Right hindlimb (tissue), 1 donor: ENCODE measurements around the gene DMRT1.
"Not testable (repeated sequence)": the region's sequence is repeated elsewhere in the genome, so short reads cannot be mapped to it uniquely, and the experiment has no call there.

ENCODE experiments used
- DNase-seq: peaks from one replicate; pipeline ENCODE4 v3.0.0-alpha.2; 2018

DMRT1 gene

GRCh38 chr9:972501-973294, 131.2 kb downstream of the DMRT1 start:
- no peak for DNase-seq

- no peak for DNase-seq
Measured at GRCh38 chr9:973295-973834, 131.9 kb downstream of the DMRT1 start.

GRCh38 chr9:974031-974995, 132.8 kb downstream of the DMRT1 start:
- no peak for DNase-seq

GRCh38 chr9:974996-975739, 133.7 kb downstream of the DMRT1 start:
- DNase-seq: no peak

- no peak for DNase-seq
Measured at GRCh38 chr9:975740-976257, 134.3 kb downstream of the DMRT1 start.

GRCh38 chr9:976258-976942, 134.9 kb downstream of the DMRT1 start, which contains the start of gene DMRT3:
DMRT3 (plus strand) TSS chr9:976655; CDS start chr9:977002, 347 bp downstream.
- DNase-seq: peak; percentile 50

- DNase-seq: no peak
Measured at GRCh38 chr9:976943-977837, 135.7 kb downstream of the DMRT1 start.

- DNase-seq: no peak
Measured at GRCh38 chr9:977838-978830, 136.6 kb downstream of the DMRT1 start.

GRCh38 chr9:979983-980382, 138.5 kb downstream of the DMRT1 start:
- DNase-seq: no peak

- no peak for DNase-seq
Measured at GRCh38 chr9:980640-981039, 139.1 kb downstream of the DMRT1 start.

GRCh38 chr9:981491-981898, 140.0 kb downstream of the DMRT1 start:
- DNase-seq: no peak

GRCh38 chr9:982394-983230, 141.1 kb downstream of the DMRT1 start:
- no peak for DNase-seq

- no peak for DNase-seq
Measured at GRCh38 chr9:994005-994404, 152.5 kb downstream of the DMRT1 start.

- DNase-seq: no peak
Measured at GRCh38 chr9:995192-995591, 153.7 kb downstream of the DMRT1 start.

GRCh38 chr9:995781-996180, 154.3 kb downstream of the DMRT1 start:
- no peak for DNase-seq

GRCh38 chr9:998299-999110, 157.0 kb downstream of the DMRT1 start:
- DNase-seq: not testable (repeated sequence)

- no peak for DNase-seq
Measured at GRCh38 chr9:1001838-1002237, 160.3 kb downstream of the DMRT1 start.

- DNase-seq: no peak
Measured at GRCh38 chr9:1002678-1003077, 161.2 kb downstream of the DMRT1 start.
